HEK293 (cell line): ENCODE data around the gene GSTM5.
A peak's percentile ranks its signal among the peaks of the same experiment; 100 is the strongest.
"Not testable (repeated sequence)": the region's sequence is repeated elsewhere in the genome, so short reads cannot be mapped to it uniquely, and the experiment has no call there.

ENCODE experiments used
- CTCF ChIA-PET: fragments of 350-600 bp; formaldehyde crosslinking; extraction: SDS; loops from one replicate; lab custom pipeline; 2021; ENCODE audit warnings: antibody characterized with exemption; lab: Yijun Ruan, JAX
- POLR2A ChIA-PET: fragments of 300-600 bp; formaldehyde crosslinking; extraction: SDS; loops from one replicate; lab custom pipeline; 2020; ENCODE audit warnings: antibody characterized with exemption, inconsistent platforms; lab: Yijun Ruan, JAX
- H3K27ac ChIP-seq: fragments of 200-500 bp; sonication (Bioruptor generic); 2 replicates; pipeline ENCODE4 v1.5.1; 2014; ENCODE audit warnings: low read depth, low read length, control low read depth, inconsistent platforms; ENCODE audit errors: extremely low read depth
- H3K36me3 ChIP-seq, 2 experiments: fragments of 200-500 bp in 1 of 2; sonication (Bioruptor generic) in 1 of 2; 1 replicate in 1 of 2; 2 replicates in 1 of 2; pipeline ENCODE4 v1.5.1; 2014 to 2017; ENCODE audit warnings: inconsistent platforms in 2 of 2, low read length in 2 of 2; ENCODE audit not compliant: control insufficient read depth in 2 of 2, insufficient read depth in 1 of 2
- H3K4me1 ChIP-seq: fragments of 200-500 bp; sonication (Bioruptor generic); 2 replicates; pipeline ENCODE4 v1.5.1; 2014; ENCODE audit warnings: mild to moderate bottlenecking, low read length, inconsistent platforms; ENCODE audit not compliant: control insufficient read depth, insufficient read depth
- H3K4me3 ChIP-seq: 2 replicates; pipeline ENCODE4 v1.5.1; 2011; ENCODE audit warnings: low read depth, mild to moderate bottlenecking, control low read depth, low read length, moderate library complexity
- H3K9me3 ChIP-seq: fragments of 200-500 bp; sonication (Bioruptor generic); 2 replicates; pipeline ENCODE4 v1.5.1; 2014; ENCODE audit warnings: low read depth, low read length, inconsistent platforms; ENCODE audit not compliant: control insufficient read depth, insufficient read depth
- BCL11A ChIP-seq: fragments of 450-650 bp; formaldehyde crosslinking; IDR thresholded peaks from 2 replicates; pipeline ENCODE4 v1.5.1; 2016; ENCODE audit warnings: low read depth, missing biosample characterization, missing genetic modification characterization
- BCL11B ChIP-seq: fragments of 450-650 bp; formaldehyde crosslinking; IDR thresholded peaks from 2 replicates; pipeline ENCODE4 v1.5.1; 2016; ENCODE audit warnings: low read depth, missing biosample characterization, missing genetic modification characterization
- GLIS2 ChIP-seq: fragments of 450-650 bp; formaldehyde crosslinking; IDR thresholded peaks from 2 replicates; pipeline ENCODE4 v1.5.1; 2016; ENCODE audit warnings: missing biosample characterization, missing genetic modification characterization
- SETDB1 ChIP-seq: IDR thresholded peaks from one replicate; pipeline ENCODE4 v1.6.1; 2017; ENCODE audit warnings: mild to moderate bottlenecking, low read length, moderate library complexity, mixed read lengths; ENCODE audit not compliant: insufficient read length
- SP7 ChIP-seq: fragments of 450-650 bp; formaldehyde crosslinking; IDR thresholded peaks from 2 replicates; pipeline ENCODE4 v1.5.1; 2016; ENCODE audit warnings: missing biosample characterization, missing genetic modification characterization
- ZNF138 ChIP-seq: fragments of 450-650 bp; formaldehyde crosslinking; IDR thresholded peaks from 2 replicates; pipeline ENCODE4 v1.5.1; 2016; ENCODE audit warnings: missing biosample characterization, missing genetic modification characterization, borderline replicate concordance
- ZNF174 ChIP-seq: fragments of 450-650 bp; formaldehyde crosslinking; IDR thresholded peaks from 2 replicates; pipeline ENCODE4 v1.5.0; 2017; ENCODE audit warnings: missing biosample characterization, mild to moderate bottlenecking, missing genetic modification characterization
- ZNF302 ChIP-seq: fragments of 450-650 bp; formaldehyde crosslinking; IDR thresholded peaks from 2 replicates; pipeline ENCODE4 v1.5.1; 2016; ENCODE audit warnings: missing biosample characterization, missing genetic modification characterization, low read depth
- ZNF391 ChIP-seq: fragments of 450-650 bp; formaldehyde crosslinking; IDR thresholded peaks from 2 replicates; pipeline ENCODE4 v1.5.1; 2016; ENCODE audit warnings: low read depth, missing biosample characterization, missing genetic modification characterization, borderline replicate concordance
- ZNF404 ChIP-seq: fragments of 450-650 bp; formaldehyde crosslinking; IDR thresholded peaks from 2 replicates; pipeline ENCODE4 v1.5.1; 2017; ENCODE audit warnings: missing biosample characterization, missing genetic modification characterization
- ZNF48 ChIP-seq: fragments of 450-650 bp; formaldehyde crosslinking; IDR thresholded peaks from 2 replicates; pipeline ENCODE4 v1.5.1; 2016; ENCODE audit warnings: missing biosample characterization, missing genetic modification characterization
- ZNF510 ChIP-seq: fragments of 450-650 bp; formaldehyde crosslinking; IDR thresholded peaks from 2 replicates; pipeline ENCODE4 v1.5.1; 2018; ENCODE audit warnings: mild to moderate bottlenecking, missing genetic modification characterization, missing biosample characterization; ENCODE audit not compliant: insufficient replicate concordance
- ZNF530 ChIP-seq: fragments of 450-650 bp; formaldehyde crosslinking; IDR thresholded peaks from 2 replicates; pipeline ENCODE4 v1.5.1; 2016; ENCODE audit warnings: low read depth, missing biosample characterization, missing genetic modification characterization
- ZNF555 ChIP-seq: fragments of 450-650 bp; formaldehyde crosslinking; conservative IDR thresholded peaks from 2 replicates; pipeline ENCODE4 v1.5.1; 2017; ENCODE audit warnings: missing biosample characterization, mild to moderate bottlenecking, missing genetic modification characterization, inconsistent platforms
- ZSCAN16 ChIP-seq: fragments of 450-650 bp; formaldehyde crosslinking; IDR thresholded peaks from 2 replicates; pipeline ENCODE4 v1.5.1; 2016; ENCODE audit warnings: missing biosample characterization, missing genetic modification characterization
- ZSCAN23 ChIP-seq: fragments of 450-650 bp; formaldehyde crosslinking; IDR thresholded peaks from 2 replicates; pipeline ENCODE4 v1.5.1; 2016; ENCODE audit warnings: missing biosample characterization, missing genetic modification characterization
- TF ChIP-seq, protein P1 (sequence below): fragments of 450-650 bp; formaldehyde crosslinking; IDR thresholded peaks from 2 replicates; pipeline ENCODE4 v1.5.1; 2017; ENCODE audit warnings: missing biosample characterization, missing genetic modification characterization
- TF ChIP-seq, protein P2 (sequence below): fragments of 450-650 bp; formaldehyde crosslinking; IDR thresholded peaks from 2 replicates; pipeline ENCODE4 v1.5.1; 2016; ENCODE audit warnings: missing biosample characterization, missing genetic modification characterization
- TF ChIP-seq, protein P3 (sequence below): fragments of 450-650 bp; formaldehyde crosslinking; IDR thresholded peaks from 2 replicates; pipeline ENCODE4 v1.5.1; 2016; ENCODE audit warnings: missing biosample characterization, missing genetic modification characterization

GSTM5 gene

GRCh38 chr1:109705411-109705810, 6.6 kb upstream of the GSTM5 start:
- H3K4me1 ChIP-seq = no peaks in the 10 kb centered on the region
- no peaks in the 10 kb centered on the region for H3K9me3 ChIP-seq
- no peak overlapping the region for H3K27ac ChIP-seq
- POLR2A ChIA-PET = no interaction called here
- no peak overlapping the region for H3K4me3 ChIP-seq
- CTCF ChIA-PET = interaction anchor here (2.7 kb wide), 1 partner anchor 65 kb away, joined by 14 read pairs; no protein-coding TSS in a partner anchor
- no peaks in the 10 kb centered on the region for H3K36me3 ChIP-seq
- TF ChIP-seq, protein P1, sequence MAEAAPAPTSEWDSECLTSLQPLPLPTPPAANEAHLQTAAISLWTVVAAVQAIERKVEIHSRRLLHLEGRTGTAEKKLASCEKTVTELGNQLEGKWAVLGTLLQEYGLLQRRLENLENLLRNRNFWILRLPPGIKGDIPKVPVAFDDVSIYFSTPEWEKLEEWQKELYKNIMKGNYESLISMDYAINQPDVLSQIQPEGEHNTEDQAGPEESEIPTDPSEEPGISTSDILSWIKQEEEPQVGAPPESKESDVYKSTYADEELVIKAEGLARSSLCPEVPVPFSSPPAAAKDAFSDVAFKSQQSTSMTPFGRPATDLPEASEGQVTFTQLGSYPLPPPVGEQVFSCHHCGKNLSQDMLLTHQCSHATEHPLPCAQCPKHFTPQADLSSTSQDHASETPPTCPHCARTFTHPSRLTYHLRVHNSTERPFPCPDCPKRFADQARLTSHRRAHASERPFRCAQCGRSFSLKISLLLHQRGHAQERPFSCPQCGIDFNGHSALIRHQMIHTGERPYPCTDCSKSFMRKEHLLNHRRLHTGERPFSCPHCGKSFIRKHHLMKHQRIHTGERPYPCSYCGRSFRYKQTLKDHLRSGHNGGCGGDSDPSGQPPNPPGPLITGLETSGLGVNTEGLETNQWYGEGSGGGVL (tag by site-specific recombination) = no peak
- TF ChIP-seq ZNF302 (tag by site-specific recombination) = no peak
- TF ChIP-seq, protein P2, sequence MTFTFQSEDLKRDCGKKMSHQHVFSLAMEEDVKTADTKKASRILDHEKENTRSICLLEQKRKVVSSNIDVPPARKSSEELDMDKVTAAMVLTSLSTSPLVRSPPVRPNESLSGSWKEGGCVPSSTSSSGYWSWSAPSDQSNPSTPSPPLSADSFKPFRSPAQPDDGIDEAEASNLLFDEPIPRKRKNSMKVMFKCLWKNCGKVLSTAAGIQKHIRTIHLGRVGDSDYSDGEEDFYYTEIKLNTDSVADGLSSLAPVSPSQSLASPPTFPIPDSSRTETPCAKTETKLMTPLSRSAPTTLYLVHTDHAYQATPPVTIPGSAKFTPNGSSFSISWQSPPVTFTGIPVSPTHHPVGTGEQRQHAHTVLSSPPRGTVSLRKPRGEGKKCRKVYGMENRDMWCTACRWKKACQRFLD (tag by site-specific recombination) = no peak
- no peak for TF ChIP-seq GLIS2 (tag by site-specific recombination)
- no peak for TF ChIP-seq ZNF48 (tag by site-specific recombination)
- no peak for TF ChIP-seq ZSCAN23 (tag by site-specific recombination)
- TF ChIP-seq ZNF510 (tag by site-specific recombination) = no peak
- no peak for TF ChIP-seq ZNF555 (tag by site-specific recombination)
- no peak for TF ChIP-seq ZNF530 (tag by site-specific recombination)
- TF ChIP-seq ZNF138 (tag by site-specific recombination) = no peak
- TF ChIP-seq ZSCAN16 = no peak
- TF ChIP-seq ZNF391 (tag by site-specific recombination) = no peak
- no peak for TF ChIP-seq BCL11B
- no peak for TF ChIP-seq SP7 (tag by site-specific recombination)
- no peak for TF ChIP-seq ZNF404 (tag by site-specific recombination)
- no peak for TF ChIP-seq ZNF174
- no peak for TF ChIP-seq BCL11A (tag by site-specific recombination)
- TF ChIP-seq, protein P3, sequence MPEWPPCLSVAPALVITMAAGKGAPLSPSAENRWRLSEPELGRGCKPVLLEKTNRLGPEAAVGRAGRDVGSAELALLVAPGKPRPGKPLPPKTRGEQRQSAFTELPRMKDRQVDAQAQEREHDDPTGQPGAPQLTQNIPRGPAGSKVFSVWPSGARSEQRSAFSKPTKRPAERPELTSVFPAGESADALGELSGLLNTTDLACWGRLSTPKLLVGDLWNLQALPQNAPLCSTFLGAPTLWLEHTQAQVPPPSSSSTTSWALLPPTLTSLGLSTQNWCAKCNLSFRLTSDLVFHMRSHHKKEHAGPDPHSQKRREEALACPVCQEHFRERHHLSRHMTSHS (tag by site-specific recombination) = no peak
- TF ChIP-seq, all 188 proteins: peak for 0

DNA sequence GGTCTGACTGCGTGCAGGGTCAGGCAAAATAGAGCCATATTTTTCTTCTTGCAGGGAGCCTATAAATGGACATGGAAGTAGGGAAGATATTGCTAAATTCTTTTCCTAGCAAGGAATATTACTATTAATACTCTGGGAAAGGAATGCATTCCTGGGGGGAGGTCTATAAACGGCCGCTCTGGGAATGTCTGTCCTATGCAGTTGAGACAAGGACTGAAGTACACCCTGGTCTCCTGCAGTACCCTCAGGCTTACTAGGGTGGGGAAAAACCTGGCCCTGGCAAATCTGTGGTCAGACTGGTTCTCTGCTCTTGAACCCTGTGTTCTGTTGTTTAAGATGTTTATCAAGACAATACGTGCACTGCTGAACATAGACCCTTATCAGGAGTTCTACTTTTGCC, 3.1 kb upstream of the GSTM5 start:
- peak; percentile 61 for TF ChIP-seq SETDB1
- H3K9me3 ChIP-seq, H3K27ac ChIP-seq, H3K36me3 ChIP-seq, H3K4me1 ChIP-seq, POLR2A ChIA-PET, H3K4me3 ChIP-seq: not testable (repeated sequence)
- CTCF ChIA-PET = interaction anchor here (0.6 to 1.1 kb wide), 2 partner anchors 64 to 303 kb away, joined by 3 read pairs; no protein-coding TSS in a partner anchor

DNA sequence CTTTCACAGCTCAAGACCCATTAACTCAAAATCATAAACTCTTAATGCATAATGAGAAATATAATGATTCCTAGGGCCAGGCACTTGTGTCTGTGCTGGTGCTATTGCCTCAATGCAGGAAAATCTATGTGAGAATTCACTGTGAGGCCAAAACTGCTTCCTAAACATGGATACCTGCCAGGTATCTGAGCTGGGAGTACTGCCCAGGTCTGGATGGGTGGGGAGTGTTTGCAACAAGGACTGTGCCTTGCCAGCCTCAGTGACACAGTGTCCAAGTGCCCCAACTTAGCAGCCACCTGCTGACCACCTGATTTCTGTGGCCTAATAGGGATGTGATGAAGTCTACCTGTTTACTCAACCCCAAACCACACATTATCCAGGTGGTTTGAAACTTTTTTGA, 2.2 kb upstream of the GSTM5 start:
- POLR2A ChIA-PET, H3K4me1 ChIP-seq, H3K36me3 ChIP-seq, H3K4me3 ChIP-seq, H3K9me3 ChIP-seq, H3K27ac ChIP-seq: not testable (repeated sequence)
- CTCF ChIA-PET = interaction anchor here (0.6 to 1.1 kb wide), 3 partner anchors 63 to 302 kb away, joined by 3 to 4 read pairs (median 3); no protein-coding TSS in a partner anchor
